Stimulated activated CD8-positive, alpha-beta memory T cell treated with anti-CD3 and anti-CD28 coated beads, Interleukin-12 subunit alpha, Interleukin-12 subunit beta, amount 100 ng/mL, for 24 hours (primary cell): ENCODE measurements around the gene SLC1A2.

Source experiments
- DNase-seq: peaks from one replicate; pipeline ENCODE4 v3.0.0-alpha.2; 2020; ENCODE audit errors: extremely low read depth

Gene SLC1A2

GRCh38 chr11:35419184-35419829, at the start of gene SLC1A2:
SLC1A2 (minus strand) TSS chr11:35419558; CDS start chr11:35418966, 592 bp downstream.
- no peak for DNase-seq

GRCh38 chr11:35466058-35466457, 46.7 kb upstream of the SLC1A2 start:
- DNase-seq: no peak

- no peak for DNase-seq
Observed at GRCh38 chr11:35464308-35464707, 45.0 kb upstream of the SLC1A2 start.

- no peak for DNase-seq
Observed at GRCh38 chr11:35463331-35463751, 44.0 kb upstream of the SLC1A2 start.

DNA sequence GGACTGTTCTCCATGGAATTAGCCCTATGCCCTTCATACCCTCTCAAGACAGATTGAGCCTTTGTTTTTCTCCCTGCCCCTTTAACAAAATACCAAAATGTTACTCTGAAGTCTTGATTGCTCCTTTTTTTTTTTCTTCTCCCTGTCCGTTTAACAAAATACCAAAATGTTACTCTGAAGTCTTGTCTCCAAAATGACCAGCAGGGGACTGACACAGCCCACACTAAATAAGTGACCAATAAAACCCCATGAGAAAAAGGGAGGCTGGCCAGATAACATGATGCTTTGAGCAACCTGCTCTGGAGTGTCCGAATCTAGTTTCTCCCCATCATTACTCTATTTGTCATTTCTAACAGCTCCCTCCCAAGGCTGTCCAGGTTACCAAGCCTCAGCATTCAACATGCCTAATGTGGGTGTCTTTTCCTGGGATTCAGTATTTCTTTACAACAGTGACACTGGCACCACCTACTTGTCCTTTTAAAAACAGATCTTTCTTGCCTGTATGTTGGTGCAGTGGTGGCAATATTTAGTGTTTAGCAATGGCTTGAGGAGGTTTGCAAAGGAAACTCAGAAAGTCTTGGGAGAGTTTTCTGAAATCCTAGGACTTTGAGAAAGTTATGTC, 42.7 kb upstream of the SLC1A2 start:
- DNase-seq: no peak

DNA sequence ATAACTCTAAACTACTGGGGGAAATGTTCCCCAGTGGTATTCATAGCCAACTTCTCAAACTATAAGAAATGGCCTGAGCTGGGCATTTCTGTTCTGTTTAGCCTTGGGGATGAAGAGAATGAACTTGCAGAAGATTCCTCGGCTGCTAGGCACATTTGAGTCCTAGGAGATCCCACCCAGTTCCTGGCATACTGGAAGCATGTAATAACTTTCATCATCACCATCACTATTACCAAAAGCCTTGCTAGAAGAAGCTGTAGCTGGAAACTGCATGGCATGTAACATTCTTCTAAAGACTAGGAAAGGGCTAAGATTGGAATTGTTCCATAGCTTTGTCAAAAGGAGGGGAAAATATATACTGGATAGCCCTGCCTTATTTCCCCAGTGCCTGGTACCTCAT, 40.1 kb upstream of the SLC1A2 start:
- DNase-seq: no peak

GRCh38 chr11:35458846-35459245, 39.5 kb upstream of the SLC1A2 start:
- DNase-seq: no peak

DNA sequence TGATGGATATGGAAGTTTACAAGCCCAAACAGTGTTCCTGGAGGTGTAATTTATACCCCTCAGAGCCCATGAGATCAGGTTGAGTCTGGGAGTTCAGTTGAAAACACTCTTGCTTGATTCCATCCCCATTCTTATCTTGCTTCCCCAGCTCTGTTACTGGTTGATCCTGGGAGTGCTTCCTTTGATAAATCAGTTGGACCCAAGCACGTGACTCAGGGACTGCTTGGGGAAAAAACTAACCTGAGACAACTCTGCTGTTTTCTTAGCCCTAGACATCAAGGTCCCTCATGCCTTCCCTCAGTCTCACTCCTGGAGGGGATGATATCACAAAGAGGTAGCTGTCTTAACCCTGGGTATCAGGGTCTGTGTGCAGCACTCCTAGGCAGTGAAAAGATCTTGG, 35.0 kb upstream of the SLC1A2 start:
- no peak for DNase-seq

GRCh38 chr11:35436581-35437250, 17.4 kb upstream of the SLC1A2 start:
- DNase-seq: no peak

DNA sequence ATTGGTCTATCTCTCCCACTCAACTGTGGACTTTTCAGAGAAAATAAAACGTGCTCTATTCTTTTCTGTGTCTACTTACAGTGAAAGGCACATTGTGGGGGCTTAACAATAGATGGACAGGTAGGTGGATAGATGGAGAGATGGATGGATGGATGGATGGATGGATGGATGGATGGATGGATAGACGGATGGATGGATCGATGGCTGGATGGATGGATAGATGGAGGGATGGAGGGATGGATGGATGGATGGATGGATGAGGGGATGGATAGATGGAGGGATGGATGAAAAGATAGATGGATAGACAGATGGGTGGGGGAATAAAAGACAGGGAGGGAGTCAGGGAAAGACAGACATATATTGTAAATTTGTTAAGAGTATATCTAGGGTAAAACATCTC, 14.2 kb upstream of the SLC1A2 start:
- no peak for DNase-seq

GRCh38 chr11:35432464-35432863, 13.1 kb upstream of the SLC1A2 start:
- DNase-seq: no peak

GRCh38 chr11:35427071-35427470, 7.7 kb upstream of the SLC1A2 start:
- DNase-seq: no peak

DNA sequence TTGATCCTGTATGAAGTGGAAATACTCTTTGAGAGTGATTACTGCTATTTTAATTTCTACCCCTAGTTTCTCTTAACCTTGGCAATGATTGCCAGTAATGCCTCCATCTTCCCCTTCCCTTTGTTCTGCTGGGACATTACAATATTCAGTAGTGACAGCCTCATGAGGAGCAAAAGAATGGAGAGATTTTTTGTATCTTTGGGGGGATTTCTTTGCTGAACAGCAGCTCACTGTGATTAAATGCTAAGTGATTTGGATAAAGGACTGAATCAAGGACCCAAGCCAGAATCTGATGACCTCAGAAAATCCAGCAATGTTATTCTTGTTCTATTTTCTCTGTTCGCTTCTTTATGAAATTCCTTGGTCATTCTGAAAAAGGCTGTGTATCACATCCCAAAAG, 7.0 kb upstream of the SLC1A2 start:
- no peak for DNase-seq

- DNase-seq: no peak
Observed at GRCh38 chr11:35425603-35426212, 6.3 kb upstream of the SLC1A2 start.

- no peak for DNase-seq
Observed at GRCh38 chr11:35424157-35424940, 5.0 kb upstream of the SLC1A2 start.

DNA sequence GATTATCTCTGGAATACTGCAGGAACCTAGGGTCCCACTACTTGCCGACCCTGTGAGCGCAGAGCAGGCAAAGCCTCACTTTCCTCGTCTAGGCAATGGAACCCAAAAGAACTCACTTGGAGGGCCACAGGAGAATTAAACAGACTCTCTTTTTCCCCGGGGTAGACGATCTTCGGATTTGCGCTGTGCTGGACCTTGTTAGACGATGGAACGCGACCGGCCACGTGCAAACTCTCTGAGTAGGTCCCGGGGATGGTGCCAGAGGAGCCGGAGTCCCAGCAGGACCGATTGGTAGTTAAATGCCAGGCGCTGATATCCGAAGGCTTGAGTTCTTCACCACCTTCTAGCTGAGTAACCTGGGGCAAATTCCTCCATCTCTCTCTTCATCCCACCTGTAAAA, 1.0 kb upstream of the SLC1A2 start:
- DNase-seq: no peak

DNA sequence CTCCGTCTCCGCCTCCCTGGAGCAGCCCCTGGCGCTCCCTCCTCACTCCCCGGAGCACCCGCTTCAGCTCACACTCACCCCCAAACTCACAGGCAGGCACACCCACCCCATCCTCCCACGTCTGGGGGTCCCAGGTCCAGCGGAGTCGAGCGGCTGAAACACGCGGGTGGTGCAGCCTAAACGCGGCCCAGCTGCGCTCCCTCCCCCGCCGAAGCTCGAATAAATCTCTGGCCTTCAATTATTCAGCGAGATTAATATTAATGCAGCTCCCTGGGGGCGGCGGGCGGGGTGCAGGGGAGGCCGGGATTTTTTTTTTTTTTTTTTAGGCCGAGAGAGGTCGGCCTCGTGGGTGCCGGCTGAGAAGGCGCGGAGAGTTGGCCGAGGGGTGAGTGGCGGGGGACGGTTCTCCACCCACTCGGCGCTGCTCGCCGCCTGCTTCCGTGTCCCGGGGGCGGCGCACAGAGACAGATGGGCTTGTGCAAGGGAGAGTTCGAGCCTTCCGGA, 524 bp upstream of the SLC1A2 start:
- DNase-seq: no peak

DNA sequence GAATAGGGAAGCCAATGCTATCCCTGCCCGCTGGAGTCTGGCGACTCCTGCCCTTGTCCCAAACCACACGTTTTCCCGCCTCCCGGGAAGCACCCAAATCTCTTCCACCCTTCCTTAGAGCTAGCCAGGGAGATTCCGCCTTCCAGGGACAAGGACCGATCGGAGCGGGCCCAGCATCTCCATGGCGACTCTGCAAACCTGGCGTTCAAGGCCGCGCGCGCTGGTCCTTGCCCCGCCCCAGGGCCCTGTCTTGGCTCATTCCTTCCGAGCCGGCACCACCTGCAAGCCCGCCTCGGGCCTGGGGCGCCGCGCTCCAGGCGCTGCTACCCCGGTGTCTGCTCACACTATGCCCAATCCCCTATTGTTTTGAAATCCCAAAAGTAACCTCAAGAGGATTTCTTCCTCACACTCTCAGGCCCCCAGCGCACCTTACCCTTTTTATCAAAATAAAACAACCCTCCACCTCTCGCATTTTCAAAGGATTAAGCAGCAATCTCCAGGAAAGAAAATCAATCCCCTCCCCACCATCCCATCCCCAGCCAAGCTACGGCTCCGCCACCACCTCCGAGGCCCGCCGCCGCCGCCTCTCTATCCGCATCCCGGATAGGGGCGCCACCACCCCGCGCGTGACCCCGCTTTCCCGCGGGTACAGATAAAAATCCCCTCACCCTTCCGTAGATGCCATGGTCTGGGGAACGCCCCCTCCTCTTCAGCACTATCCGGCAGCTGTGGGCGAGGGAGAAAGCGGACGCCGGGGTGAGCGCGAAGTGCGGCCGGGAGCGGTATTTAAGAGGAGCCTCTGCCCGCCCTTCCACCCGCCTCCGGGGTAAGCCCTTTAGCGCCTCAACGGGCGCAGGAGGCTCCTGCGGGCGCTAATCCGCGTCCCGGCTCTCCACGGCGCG, 825 bp downstream of the SLC1A2 start:
- DNase-seq: no peak

DNA sequence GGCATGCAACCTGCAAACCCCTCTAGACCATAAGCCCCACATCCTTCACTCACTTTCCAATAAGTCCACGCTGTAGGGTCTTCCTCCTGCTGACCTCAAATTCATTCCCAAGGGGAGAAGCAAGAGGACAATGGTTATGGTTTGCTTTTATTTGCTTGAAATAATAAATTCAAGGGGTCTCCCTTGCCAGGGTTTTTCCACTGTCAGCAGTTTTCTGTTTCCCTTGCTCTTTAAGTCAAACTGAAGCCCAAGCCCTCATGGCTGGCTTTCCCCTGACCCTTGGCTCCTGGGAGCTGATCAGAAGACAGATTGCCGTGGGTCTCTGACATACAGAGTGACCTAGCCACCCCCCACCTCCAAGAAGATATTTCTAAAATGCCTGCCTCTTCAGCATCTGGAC, 3.9 kb downstream of the SLC1A2 start:
- no peak for DNase-seq

- no peak for DNase-seq
Observed at GRCh38 chr11:35414776-35415175, 4.6 kb downstream of the SLC1A2 start.

DNA sequence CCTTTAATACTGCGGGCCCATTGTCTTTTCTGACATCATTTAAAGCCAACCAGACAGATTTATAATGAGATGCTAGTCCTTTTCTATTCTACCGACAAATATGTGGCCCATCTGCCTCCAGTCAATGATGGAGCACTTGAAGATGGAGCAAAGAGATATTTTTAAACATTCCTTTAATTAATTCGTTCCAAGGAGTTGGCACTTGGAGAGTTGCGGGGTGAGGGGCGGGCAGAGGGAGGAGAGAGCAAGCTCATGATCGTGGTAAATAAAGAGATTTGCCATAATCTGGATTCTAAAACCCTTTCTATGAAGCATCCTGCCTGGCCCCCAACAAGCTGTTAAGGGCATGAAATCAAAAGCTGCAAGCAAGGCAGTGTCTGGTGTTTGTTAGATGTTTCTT, 5.0 kb downstream of the SLC1A2 start:
- DNase-seq: no peak
